HG03460 (cell line): ENCODE results near the gene CYP3A7.
"Not testable (repeated sequence)": the region's sequence is repeated elsewhere in the genome, so short reads cannot be mapped to it uniquely, and the experiment has no call there.

ENCODE experiments used
- ATAC-seq: cut with Tn5 transposase; IDR thresholded peaks from one replicate; pipeline ENCODE4 v1.9.1; 2021; ENCODE audit not compliant: unreplicated experiment

Gene CYP3A7

DNA sequence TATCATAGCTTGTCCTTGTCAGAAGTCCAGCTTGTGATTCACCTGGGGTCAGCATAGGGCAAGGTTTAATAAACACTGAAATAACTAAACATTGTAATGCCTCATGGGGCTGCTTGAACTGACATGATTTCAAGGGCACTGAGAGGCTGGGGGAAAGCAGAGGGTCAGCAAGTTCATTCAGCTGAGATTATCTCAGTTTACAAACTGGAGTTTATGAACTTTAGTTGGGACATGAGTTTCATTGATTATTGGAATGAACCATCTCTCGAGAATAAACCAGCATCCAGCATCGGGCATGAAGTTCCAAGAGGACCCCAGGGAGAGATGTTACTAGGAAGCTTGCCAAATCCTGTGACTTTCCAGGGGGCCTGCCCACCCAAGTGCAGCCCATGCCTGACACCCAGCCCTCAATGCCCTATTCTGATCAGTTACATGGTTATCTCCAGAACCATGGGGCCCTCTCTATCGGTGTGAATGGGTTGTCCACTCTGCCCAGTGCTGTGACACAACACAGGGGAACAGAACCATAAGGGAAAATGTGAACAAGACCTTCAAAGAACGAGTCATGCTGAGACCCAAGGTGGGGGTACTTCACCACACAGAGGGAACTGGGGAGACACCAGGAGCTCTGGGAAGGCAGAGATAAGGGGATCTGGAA lies 7.9 kb upstream of the CYP3A7 start:
- no peak for ATAC-seq

DNA sequence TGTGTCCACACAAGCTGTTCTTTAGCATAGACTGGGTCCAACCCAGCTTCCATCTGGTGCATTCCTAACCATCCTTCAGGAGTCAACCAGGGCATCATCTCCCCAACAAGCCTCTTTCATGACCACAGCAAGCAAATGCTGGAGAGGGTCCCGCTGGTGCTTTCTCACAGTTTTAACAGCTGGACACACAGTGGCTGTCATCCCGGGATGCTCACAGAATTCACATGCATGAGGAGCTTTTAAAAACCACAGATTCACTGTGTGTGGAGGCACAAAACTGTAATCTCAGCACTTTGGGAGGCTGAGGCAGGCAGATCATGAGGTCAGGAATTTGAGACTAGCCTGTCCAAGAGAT lies 6.4 kb upstream of the CYP3A7 start:
- no peak for ATAC-seq

DNA sequence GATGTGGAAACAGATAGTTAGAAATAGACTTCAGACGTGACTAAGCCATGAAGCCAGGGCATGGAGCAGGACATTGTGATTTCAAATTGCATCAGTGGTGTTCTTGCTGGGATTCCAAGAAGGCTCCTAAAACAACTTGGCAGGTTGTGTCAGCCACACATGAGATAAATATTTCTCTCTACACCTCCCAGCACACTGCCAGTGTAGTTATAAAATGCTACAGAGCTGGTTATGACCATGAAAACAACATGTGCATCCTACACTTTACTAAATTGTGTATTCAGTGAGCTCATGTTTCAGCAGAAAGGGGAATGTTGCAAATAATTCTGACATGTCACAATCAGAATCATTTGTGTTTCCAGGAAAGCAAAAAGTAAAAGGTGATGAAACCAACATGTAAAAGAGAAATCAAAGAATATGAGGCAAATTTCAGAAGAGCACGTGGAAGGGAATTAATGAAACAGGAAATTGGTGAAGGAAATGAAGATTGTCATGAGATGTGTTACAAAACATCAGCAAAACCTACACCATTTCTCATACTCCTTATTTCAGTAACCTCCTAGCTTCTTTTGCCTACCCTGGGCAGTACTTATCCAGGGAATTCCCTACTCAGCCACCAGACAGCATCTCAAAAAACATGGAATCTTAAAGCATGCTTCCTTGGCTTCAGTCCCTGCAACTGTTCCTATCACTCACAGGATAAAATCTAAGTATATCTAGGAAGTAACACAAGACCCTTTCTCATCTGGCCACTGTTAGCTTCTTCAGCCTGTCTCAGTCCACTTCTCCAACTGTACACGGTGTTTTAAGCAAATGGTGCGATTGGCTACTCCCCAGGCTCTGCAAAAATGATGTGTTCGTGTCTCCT lies 5.8 kb upstream of the CYP3A7 start:
- no peak for ATAC-seq

DNA sequence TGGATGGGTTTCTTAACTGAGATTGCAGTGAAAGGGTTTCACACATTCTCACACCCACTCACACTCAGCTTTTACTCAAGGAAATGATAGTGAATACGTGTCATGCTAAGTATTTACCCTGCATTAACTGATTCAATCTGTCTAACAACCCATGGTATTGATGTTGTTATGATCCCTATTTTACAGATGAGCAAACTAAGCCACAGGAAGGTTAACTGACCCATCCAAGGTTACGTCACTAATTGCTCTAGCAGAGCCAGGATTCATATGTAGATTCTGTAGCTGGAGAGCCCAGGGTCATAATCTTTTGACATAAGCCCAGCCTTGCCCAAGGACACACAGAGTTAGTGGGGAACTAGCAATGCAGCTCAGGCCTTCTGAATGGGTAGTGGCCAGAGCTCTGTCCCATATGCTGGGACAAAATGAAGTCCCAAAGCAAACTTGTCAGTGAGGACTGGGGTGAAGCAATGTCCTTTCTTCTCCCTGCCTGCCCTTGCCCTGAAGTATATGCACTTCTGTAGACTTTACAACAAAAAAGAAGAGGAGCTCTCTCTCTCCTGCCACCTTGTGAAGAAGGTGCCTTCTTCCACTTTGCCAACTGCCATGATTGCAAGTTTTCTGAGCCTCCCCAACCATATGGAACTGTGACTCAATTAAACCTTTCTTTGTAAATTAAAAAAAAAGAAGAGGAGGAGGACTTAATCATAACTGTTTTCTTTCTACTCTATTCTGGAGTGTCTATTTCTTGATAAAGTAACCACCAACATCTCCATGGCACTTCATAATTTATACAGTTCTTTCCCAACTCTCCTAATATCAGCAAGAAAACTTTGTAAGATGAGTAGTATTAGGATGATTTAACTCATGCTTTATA lies 4.9 kb upstream of the CYP3A7 start:
- ATAC-seq: no peak

DNA sequence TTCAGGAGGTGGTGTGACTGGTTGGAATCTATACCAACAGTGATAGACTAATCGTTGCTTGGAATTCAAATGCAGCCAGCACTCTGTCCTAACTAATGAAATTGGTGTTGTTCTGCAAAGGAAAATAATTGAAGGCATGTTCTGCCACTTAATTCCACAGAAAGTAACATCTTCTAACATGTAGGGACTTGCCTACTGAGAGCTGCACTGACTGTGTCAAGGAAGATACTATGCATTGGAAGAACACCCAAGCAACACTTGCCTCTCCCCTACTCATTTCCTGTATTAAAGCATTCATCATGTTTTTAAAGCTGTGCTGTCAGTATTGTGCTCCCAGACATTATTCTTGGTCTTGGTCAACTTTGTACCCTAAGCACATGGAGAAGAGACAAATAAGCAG lies 2.7 kb upstream of the CYP3A7 start:
- ATAC-seq: no peak

DNA sequence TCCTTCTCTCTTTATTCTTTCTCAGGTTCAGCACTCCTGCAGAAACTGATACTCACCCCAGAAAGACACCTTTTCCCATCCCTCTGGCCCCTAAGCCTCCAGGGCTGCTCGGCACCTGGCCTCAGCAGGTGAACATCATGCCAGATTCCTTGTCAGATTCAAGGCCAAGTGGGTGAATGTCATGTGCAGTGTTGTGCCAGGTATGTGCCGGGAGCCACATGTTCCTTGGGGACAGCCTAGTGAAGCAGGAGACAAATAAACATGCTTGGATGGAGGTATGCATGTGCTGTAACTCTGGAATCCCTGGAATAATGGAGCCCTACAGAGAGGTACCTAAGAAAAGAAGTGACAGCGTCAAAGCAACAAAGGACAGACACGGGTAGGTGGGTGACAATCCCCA lies 1.7 kb upstream of the CYP3A7 start:
- ATAC-seq: not testable (repeated sequence)

DNA sequence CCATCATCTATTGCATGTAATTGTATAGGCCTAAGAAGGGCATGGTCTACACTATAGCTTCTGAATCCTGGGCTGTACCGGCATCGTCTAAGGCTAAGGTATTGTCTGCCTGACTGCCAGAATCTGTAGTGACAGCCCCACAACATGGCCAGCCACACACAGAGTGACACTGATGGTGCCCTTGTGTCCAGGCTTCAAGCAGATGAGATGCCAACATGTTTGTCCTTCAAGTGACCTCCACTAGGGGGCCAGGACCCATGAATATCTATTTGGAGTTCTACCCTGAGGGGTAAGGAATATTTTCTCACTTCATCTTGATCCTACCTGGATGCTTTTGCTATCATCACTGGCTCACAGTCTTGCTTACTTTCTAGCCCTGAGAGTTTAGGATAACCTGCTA lies 1.5 kb downstream of the CYP3A7 start:
- no peak for ATAC-seq

DNA sequence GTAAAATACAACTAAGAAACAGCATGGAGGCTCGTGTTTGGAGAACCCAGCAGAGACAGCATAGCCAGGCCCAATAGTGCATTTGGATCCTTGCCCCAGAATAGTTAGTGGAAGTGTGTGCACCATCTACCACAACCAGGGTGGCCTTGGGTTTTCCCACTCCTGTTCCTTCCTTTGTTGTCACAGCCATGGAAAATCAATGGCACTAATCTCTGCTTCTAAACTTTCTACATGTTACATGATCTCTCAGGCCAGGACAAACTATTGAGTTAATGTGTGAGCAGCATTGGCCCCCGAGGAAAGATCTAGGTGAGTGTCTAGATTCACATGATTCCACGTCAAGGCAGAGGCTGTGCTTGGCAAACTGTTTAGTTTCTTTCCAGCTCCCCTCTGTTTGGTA lies 2.0 kb downstream of the CYP3A7 start:
- ATAC-seq: no peak

DNA sequence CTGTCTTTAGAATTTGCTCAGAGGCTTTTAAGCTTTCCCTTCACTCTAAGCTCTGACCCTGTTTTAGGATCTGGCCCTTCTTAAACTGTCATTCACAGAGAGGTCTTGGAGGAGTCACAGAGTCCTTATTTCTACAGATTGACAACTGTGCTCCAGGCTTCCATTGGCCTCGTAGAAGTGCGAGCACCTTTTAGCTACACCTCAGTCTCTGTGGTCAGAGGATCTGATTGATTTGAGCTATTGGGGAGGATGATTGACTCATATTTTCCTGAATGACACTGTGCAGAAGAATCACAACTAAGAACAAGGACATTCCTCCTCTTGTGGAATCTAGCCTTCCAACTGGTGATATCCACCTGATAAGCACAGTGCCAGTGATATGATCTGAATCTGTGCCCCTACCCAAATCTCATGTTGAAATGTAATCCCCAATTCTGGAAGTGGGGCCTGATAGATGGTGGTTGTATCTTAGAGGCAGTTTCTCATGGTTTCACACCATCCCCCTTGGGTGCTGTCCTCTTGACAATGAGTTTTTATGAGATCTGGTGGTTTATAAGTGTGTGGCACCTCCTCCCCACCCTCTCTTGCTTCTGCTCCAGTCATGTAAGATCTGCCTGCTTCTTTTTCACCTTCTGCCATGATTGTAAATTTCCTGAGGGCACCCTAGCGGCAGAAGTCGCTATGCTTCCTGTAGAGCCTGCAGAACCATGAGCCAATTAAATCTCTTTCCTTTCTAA lies 3.2 kb downstream of the CYP3A7 start:
- no peak for ATAC-seq

DNA sequence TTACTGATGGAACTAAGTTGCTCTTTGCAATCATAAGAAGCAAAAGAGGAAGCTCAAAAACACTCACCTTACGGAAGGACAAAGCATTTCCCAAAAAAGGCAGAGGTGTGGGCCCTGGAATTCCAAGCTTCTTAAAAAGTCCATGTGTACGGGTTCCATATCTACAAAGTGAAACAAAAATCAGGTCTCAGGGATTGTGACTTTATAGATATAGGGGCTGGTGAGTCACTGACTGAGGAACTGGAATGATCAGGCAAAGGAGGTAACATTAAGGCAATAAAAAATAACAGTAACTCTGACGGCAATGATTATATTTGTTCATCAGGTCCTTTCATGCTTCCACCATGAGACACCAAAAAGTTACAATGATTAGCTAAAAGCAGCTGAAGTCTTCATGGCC lies 4.0 kb downstream of the CYP3A7 start:
- no peak for ATAC-seq

DNA sequence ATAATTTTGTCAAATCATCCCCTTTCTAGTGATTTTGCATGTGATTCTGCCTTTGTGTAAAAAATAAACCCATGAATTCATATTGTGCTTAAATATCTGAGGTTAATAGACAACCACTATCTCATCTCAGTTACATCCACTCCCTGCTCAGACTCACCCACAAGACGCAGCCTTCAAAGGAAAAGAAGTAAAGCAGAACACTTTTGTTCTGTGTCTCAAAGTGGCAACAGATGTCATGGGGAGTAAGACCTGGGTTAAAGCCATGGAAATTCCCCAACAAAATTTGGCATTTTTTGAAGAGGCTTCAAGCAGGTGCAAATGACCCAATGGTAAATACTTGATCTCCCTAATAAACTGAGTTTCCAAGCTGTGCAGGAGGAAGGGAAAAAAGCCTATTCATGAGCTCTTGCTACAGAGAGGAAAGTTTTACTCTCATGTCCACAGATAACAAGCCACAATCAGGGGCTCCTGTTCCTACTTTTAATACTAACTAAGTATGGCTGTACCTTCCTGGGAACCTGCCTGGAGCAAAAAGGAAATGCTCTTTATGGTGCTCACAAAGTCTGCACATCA lies 4.7 kb downstream of the CYP3A7 start:
- no peak for ATAC-seq

DNA sequence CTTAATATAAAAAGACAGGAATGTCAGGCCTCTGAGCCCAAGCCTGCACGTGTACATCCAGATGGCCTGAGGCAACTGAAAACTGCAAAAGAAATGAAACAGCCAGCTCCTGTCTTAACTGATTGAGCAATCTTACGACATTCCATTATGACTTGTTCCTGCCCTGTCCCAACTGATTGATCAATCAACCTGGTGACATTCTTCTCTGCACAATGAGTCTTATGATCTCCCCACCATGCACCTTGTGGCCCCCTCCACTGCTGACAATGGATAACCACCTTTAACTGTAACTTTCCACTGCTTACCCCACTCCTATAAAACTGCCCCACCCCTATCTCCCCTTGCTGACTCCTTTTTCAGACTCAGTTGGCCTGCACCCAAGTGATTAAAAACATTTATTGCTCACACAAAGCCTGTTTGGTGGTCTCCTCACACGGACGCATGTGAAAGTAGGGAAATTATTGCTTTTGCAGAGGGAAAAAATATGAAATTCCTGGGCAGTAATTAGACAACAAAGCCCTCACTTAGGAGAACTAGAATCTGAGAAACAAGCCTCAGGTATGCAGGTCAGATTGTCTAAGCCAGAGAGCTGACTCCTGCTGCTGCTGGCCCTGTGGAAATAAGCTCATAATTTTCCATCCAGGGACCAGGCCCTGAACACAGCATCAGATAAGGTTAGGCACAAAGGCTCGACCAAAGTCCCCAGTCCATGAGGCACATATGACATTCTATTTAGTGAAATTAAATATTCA lies 5.3 kb downstream of the CYP3A7 start:
- no peak for ATAC-seq

DNA sequence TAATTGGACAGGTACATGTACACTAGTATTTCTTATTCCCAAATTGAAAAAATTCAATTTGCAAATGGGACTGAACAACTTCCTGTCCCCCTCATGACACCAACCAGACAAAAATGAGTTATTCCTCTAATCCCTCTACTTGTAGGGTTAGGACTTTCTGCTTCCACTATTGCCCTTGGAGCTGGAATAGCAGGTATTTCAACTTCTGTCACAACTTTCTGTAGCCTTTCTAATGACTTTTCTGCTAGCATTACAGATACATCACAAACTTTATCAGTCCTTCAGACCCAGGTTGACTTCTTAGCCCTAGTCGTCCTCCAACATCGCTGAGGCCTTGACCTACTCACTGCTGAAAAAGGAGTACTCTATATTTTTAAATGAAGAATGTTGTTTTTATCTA lies 6.4 kb downstream of the CYP3A7 start:
- ATAC-seq: no peak

DNA sequence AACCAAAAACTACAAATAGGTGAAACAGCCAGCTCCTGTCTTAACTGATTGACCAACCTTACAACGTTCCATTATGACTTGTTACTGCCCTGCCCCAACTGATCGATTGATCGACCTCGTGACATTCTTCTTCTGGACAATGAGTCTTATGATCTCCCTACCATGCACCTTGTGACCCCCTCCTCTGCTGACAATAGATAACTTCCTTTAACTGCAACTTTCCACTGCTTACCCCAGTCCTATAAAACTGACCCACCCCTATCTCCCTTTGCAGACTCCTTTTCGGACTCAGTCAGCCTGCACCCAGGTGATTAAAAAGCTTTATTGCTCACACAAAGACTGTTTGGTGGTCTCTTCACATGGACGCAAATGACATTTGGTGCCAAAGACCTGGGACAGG lies 11.8 kb downstream of the CYP3A7 start:
- ATAC-seq: not testable (repeated sequence)

DNA sequence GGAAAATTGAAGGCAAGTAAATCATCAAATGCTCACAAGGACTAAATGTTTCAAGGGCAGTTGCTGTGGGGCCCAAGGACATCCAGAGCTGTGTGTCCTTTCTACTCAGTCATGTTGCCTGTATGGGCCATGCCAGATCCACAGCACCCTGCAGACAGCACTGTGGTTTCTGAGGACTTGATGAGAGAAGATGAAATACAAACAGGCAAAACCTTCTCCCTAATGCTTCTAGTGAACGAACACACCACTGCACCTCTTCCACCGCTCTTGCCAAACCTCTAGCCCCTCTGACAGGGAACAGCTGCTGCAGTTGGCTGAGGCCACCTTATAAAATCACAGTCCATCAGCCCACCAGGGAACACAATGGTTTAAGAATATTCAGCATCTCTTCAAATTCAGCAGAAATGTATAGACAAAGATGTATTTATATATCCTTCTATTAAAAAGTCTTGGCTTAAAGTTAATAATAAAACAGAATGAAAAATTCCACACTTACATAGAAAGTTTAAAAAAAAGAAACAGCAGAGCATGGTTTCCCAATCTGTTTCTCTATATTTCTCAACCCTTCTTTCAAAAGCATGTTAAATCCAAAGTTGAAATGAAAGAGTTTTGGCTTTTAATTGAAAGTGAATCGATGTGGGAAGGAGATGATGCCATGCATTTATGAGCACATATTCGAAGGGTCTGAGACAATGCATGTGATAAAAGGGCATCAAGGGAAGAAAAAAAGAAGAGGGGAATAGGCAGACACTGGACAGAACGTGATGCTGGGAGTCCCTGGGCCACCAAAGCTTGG lies 14.0 kb downstream of the CYP3A7 start:
- no peak for ATAC-seq

DNA sequence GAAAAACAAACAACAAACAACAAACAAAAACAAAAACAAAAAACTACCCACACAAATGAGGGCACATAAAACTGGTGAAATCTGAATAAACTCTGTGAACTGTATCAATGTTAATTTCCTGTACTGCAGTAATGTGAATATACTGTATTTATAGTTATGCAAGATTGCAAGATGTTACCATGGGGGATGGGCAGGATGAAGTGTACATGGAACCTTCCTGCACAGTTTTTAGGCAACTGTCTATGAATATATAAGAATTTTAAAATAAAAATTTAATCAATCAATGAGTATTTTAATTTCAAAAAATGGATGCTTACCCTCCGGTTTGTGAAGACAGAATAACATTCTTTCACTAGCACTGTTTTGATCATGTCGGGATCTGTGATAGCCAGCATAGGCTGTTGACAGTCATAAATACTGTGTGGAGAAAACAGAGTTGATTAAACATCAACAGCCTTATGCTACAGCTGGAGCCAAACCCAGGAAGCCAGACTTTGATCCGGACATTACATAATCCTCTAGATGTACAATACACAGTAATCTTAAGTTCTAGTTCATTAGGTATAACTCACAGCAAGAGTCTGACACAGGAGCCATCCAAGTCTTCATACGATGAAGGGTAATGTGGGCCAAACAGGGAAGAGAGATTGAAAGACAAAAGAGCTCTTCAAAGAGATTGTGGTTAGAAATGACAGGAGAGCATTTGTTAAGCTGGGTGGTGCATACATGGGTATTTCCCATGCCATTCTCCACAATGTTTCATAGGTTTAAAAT lies 14.8 kb downstream of the CYP3A7 start:
- no peak for ATAC-seq

DNA sequence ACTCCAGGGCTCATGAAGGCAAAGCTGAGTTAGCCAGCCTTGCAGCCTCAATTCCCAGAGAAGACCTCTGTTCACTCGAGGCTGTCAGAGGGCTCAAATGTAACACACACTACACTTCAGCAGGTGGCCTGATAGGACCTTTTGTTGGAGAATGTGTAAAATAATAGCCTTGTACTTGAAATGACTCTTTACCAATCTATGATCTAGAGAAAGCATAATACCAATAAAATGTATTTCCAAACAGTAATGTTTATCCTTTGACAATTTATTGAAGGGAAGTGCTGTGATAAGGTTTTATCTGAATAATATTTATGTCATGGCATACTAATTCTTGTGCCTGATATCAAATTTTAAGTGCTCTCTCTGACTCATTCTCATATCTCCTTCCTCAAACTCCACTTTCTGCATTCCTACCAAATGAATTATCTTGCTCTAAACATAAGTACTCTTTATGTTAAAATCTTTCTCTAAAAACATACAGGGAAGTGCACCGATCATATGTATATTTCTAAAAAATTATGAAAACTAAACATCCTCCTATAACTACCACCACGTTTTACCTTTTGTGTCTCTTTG lies 20.9 kb downstream of the CYP3A7 start:
- ATAC-seq: no peak
